ENCODE measurements around the gene MICAL1. TPM values are rescaled to one million over a fixed set of nuclear protein-coding genes. Genes with fewer than 3 reads are reported as not detected.

Gene MICAL1
- total and polyA plus RNA-seq, 4 donors = 29.9 to 67.7 (median 57.4) TPM

DNA sequence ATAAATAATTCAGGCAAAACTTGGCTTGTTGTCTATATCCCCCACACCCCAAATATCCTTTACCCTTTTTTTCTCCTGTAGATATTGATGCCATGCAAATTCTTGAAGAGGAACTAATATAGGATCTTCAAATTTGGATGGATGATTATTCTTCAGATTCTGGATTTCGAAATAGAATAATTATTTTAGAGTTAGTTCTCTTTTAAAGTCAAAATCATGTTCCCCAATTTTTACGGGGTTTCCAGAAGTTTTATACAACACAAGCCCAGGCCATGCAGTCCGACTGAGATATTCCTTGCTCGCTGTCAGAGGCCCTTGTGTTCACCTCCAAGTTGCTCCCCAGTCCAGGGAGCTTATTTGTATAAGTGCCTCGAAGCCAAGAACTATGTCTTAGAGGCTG is 19.5 kb downstream of the MICAL1 start:
- Histone ChIP-seq H3K27me3 (ENCODE audit: control insufficient read depth in 3 of 3, insufficient read depth in 3 of 3, low read length in 2 of 3) (no peaks in the 10 kb centered on the region), H3K4me3 (no peak overlapping the region), H3K4me1 (ENCODE audit: control insufficient read depth in 5 of 5, insufficient read depth in 5 of 5, low read length in 5 of 5) (peaks cover 0 to 7% (median 2%) of the 10 kb centered on the region in 5 donors), H3K9me3 (ENCODE audit: control insufficient read depth in 4 of 4, insufficient read depth in 3 of 4, low read length in 3 of 4) (no peaks in the 10 kb centered on the region), H3K27ac (ENCODE audit: low read depth in 1 of 2, low read length in 1 of 2) (no peak overlapping the region), H3K9ac (ENCODE audit: insufficient read depth in 1 of 2, low read length in 2 of 2) (no peak overlapping the region), H3K36me3 (ENCODE audit: control insufficient read depth in 4 of 4, insufficient read depth in 4 of 4, low read length in 4 of 4) (no peaks in the 10 kb centered on the region)
- DNase-seq (no peak), ATAC-seq (ENCODE audit: insufficient read depth, low FRiP score) (no peak)
- WGBS, 2 donors = 83 to 91% methylated on average over 5 of the region's 5 CpGs
- TF ChIP-seq, protein P1, sequence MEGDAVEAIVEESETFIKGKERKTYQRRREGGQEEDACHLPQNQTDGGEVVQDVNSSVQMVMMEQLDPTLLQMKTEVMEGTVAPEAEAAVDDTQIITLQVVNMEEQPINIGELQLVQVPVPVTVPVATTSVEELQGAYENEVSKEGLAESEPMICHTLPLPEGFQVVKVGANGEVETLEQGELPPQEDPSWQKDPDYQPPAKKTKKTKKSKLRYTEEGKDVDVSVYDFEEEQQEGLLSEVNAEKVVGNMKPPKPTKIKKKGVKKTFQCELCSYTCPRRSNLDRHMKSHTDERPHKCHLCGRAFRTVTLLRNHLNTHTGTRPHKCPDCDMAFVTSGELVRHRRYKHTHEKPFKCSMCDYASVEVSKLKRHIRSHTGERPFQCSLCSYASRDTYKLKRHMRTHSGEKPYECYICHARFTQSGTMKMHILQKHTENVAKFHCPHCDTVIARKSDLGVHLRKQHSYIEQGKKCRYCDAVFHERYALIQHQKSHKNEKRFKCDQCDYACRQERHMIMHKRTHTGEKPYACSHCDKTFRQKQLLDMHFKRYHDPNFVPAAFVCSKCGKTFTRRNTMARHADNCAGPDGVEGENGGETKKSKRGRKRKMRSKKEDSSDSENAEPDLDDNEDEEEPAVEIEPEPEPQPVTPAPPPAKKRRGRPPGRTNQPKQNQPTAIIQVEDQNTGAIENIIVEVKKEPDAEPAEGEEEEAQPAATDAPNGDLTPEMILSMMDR (IDR thresholded peaks at IDR 0.05; ENCODE audit: control extremely low read depth, extremely low read depth) = no peak

DNA sequence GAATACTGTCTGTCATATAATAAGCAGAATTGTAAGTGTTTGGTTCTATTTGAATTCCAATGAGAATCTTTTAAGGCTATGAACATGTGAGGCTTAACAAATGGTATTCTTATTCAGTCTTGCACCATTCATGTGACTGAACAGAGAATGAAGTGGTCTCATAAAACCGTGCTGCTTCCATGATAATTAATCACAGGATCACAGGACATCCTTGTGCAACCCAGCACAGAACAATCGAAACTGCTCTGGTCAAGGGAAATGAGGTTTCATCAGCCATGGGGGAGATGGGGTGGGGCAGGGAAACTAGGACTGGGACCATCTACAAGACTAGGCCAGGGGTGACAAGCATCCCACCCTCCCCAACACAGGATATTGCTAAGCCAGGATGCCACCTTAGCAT is 21.1 kb downstream of the MICAL1 start:
- DNase-seq (no peak), ATAC-seq (ENCODE audit: insufficient read depth, low FRiP score) (no peak)
- 33 to 41% methylated on average over 2 of the region's 2 CpGs for WGBS, 2 donors
- Histone ChIP-seq H3K9me3 (ENCODE audit: control insufficient read depth in 4 of 4, insufficient read depth in 3 of 4, low read length in 3 of 4) (no peaks in the 10 kb centered on the region), H3K9ac (ENCODE audit: insufficient read depth in 1 of 2, low read length in 2 of 2) (no peak overlapping the region), H3K27me3 (ENCODE audit: control insufficient read depth in 3 of 3, insufficient read depth in 3 of 3, low read length in 2 of 3) (no peaks in the 10 kb centered on the region), H3K4me3 (no peak overlapping the region), H3K27ac (ENCODE audit: low read depth in 1 of 2, low read length in 1 of 2) (no peak overlapping the region), H3K4me1 (ENCODE audit: control insufficient read depth in 5 of 5, insufficient read depth in 5 of 5, low read length in 5 of 5) (peaks cover 0 to 3% (median 0%) of the 10 kb centered on the region in 5 donors), H3K36me3 (ENCODE audit: control insufficient read depth in 4 of 4, insufficient read depth in 4 of 4, low read length in 4 of 4) (no peaks in the 10 kb centered on the region)
- TF ChIP-seq, protein P1 (IDR thresholded peaks at IDR 0.05; ENCODE audit: control extremely low read depth, extremely low read depth) = no peak

DNA sequence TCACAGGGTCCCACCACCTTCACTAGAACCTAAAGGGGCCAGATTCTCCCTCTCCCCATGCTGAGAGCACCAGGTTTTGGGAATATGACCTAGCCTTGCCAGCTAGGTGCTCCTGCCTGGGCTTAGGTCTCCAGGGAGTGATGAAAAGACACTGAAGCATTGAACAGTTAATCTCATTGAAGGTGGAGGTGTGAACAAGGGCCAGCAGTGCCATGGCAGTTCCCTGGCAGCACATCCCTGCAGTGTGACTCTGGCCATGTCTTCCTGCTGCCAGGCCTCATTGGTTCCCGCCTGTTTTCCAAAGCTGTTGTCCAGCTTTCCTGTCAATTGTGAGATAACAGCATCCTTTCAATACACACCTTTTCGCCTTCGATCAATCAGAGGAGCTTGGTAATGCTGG is 26.1 kb downstream of the MICAL1 start:
- no peak overlapping the region for H3K4me3 ChIP-seq
- DNase-seq (no peak), ATAC-seq (ENCODE audit: insufficient read depth, low FRiP score) (no peak)
- peaks cover 0 to 8% (median 0%) of the 10 kb centered on the region in 5 donors for H3K4me1 ChIP-seq (ENCODE audit: control insufficient read depth in 5 of 5, insufficient read depth in 5 of 5, low read length in 5 of 5)
- TF ChIP-seq, protein P1 (IDR thresholded peaks at IDR 0.05; ENCODE audit: control extremely low read depth, extremely low read depth) = no peak
- 99% methylated on average over 3 of the region's 3 CpGs for WGBS, 2 donors
- H3K9me3 ChIP-seq (ENCODE audit: control insufficient read depth in 4 of 4, insufficient read depth in 3 of 4, low read length in 3 of 4) = no peaks in the 10 kb centered on the region
- H3K27me3 ChIP-seq (ENCODE audit: control insufficient read depth in 3 of 3, insufficient read depth in 3 of 3, low read length in 2 of 3) = no peaks in the 10 kb centered on the region
- no peak overlapping the region for H3K9ac ChIP-seq (ENCODE audit: insufficient read depth in 1 of 2, low read length in 2 of 2)
- H3K27ac ChIP-seq (ENCODE audit: low read depth in 1 of 2, low read length in 1 of 2) = no peak overlapping the region
- H3K36me3 ChIP-seq (ENCODE audit: control insufficient read depth in 4 of 4, insufficient read depth in 4 of 4, low read length in 4 of 4) = no peaks in the 10 kb centered on the region

DNA sequence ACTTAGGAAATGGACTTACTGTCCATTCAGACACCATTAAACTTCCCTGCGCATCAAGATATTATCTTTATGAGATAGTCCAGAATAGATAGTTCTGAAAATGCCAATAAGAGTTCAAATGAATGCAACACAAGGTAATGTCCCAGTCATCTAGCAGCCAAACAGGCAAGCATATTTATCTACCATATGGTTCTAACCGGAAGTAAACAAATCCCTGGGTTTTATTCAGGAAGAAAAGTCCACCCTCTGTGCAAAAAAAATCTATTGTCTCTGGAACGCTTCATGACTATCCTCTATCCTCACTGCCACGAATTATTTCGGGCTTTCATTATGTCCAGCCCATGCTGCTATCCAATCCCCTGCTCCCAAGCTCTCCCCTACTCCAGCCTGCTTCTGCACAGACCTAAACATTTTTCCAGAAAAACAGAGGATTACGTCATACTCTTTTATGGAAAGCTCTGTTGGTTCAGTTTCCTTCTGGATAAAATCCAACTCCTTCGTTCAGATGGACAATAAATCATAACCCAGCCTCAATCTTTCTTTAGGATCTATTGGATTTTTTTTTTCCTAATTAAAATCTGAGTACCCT is 26.6 kb downstream of the MICAL1 start:
- Histone ChIP-seq H3K27me3 (ENCODE audit: control insufficient read depth in 3 of 3, insufficient read depth in 3 of 3, low read length in 2 of 3) (no peaks in the 10 kb centered on the region), H3K36me3 (ENCODE audit: control insufficient read depth in 4 of 4, insufficient read depth in 4 of 4, low read length in 4 of 4) (peaks cover 0 to 3% (median 0%) of the 10 kb centered on the region in 4 donors), H3K4me3 (no peak overlapping the region), H3K9me3 (ENCODE audit: control insufficient read depth in 4 of 4, insufficient read depth in 3 of 4, low read length in 3 of 4) (no peaks in the 10 kb centered on the region), H3K9ac (ENCODE audit: insufficient read depth in 1 of 2, low read length in 2 of 2) (peak overlapping the region in 1 of 2 donors; percentile 50), H3K27ac (ENCODE audit: low read depth in 1 of 2, low read length in 1 of 2) (no peak overlapping the region), H3K4me1 (ENCODE audit: control insufficient read depth in 5 of 5, insufficient read depth in 5 of 5, low read length in 5 of 5) (peaks cover 0 to 8% (median 0%) of the 10 kb centered on the region in 5 donors)
- TF ChIP-seq, protein P1 (IDR thresholded peaks at IDR 0.05; ENCODE audit: control extremely low read depth, extremely low read depth) = no peak
- peak; percentile 36 to 88 (median 78) for DNase-seq
- ATAC-seq (ENCODE audit: insufficient read depth, low FRiP score) = no peak
- 53 to 67% methylated on average over 7 of the region's 7 CpGs for WGBS, 2 donors
